Panc1 (cell line): Measurements from ENCODE around the gene TMEM45B. TPM values are rescaled to one million over a fixed set of nuclear protein-coding genes. Genes with fewer than 3 reads are reported as not detected.
A peak's percentile ranks its signal among the peaks of the same experiment; 100 is the strongest.

Experiments used
- ATAC-seq: fragments of 200-7000 bp; cut with Tn5 transposase; 2 replicates; pipeline ENCODE4 v1.9.1; 2020; ENCODE audit warnings: mild to moderate bottlenecking, moderate library complexity
- BruUV-seq: library from RNA; stranded (reverse); fragments of 400-500 nt; replicated peaks from 2 replicates; lab custom pipeline; 2021; lab: Mats Ljungman, UMichigan
- CTCF ChIA-PET: fragments of 300-600 bp; sonication (Branson Sonifier 250); formaldehyde crosslinking; loops from one replicate; lab custom pipeline; 2022; ENCODE audit warnings: antibody characterized with exemption; lab: Charles Lee
- POLR2A ChIA-PET: fragments of 300-600 bp; sonication (Branson Sonifier 250); formaldehyde crosslinking; loops from one replicate; lab custom pipeline; 2022; ENCODE audit warnings: antibody characterized with exemption; lab: Charles Lee
- DNase-seq: peaks from one replicate; pipeline ENCODE4 v3.0.0-alpha.2; 2010; ENCODE audit warnings: low read depth, low spot score
- H3K27ac ChIP-seq: 2 replicates; pipeline ENCODE4 v1.5.1; 2011; ENCODE audit warnings: mild to moderate bottlenecking, low read length, inconsistent platforms
- H3K27me3 ChIP-seq: fragments of 200-500 bp; sonication (Bioruptor generic); 2 replicates; pipeline ENCODE4 v1.6.0; 2014; ENCODE audit warnings: low read length, inconsistent platforms; ENCODE audit not compliant: control insufficient read depth, insufficient read depth
- H3K36me3 ChIP-seq: fragments of 200-500 bp; sonication (Bioruptor generic); 2 replicates; pipeline ENCODE4 v1.5.1; 2014; ENCODE audit warnings: inconsistent platforms, mild to moderate bottlenecking, low read length, moderate library complexity; ENCODE audit not compliant: control insufficient read depth, insufficient read depth
- H3K4me1 ChIP-seq: 2 replicates; pipeline ENCODE4 v1.5.1; 2011; ENCODE audit warnings: inconsistent platforms, mild to moderate bottlenecking, low read length, moderate library complexity; ENCODE audit not compliant: control insufficient read depth, insufficient read depth
- H3K4me3 ChIP-seq, 2 experiments: 2 replicates each; pipeline ENCODE4 v1.5.1; 2011 to 2012; ENCODE audit warnings: low read depth in 2 of 2, low read length in 2 of 2, mild to moderate bottlenecking in 2 of 2, inconsistent platforms in 1 of 2, moderate library complexity in 1 of 2
- H3K9me3 ChIP-seq: fragments of 200-500 bp; sonication (Bioruptor generic); 2 replicates; pipeline ENCODE4 v1.5.1; 2014; ENCODE audit warnings: low read depth, mild to moderate bottlenecking, inconsistent platforms, low read length, moderate library complexity; ENCODE audit not compliant: control insufficient read depth, insufficient read depth
- POLR2AphosphoS5 ChIP-seq: IDR thresholded peaks from 2 replicates; pipeline ENCODE4 v1.6.1; 2012; ENCODE audit warnings: mild to moderate bottlenecking, low read depth, low read length, moderate library complexity
- SIN3A ChIP-seq: IDR thresholded peaks from 2 replicates; pipeline ENCODE4 v1.6.1; 2012; ENCODE audit warnings: low read depth, mild to moderate bottlenecking, low read length, moderate library complexity, borderline replicate concordance; ENCODE audit not compliant: insufficient read depth
- TCF7L2 ChIP-seq: IDR thresholded peaks from 2 replicates; pipeline ENCODE4 v1.6.1; 2011; ENCODE audit warnings: mild to moderate bottlenecking, low read depth, low read length, inconsistent platforms
- in situ Hi-C: cut with HindIII; loops from 2 replicates; pipeline ENCODE4 v1.10.0; 2016; ENCODE audit warnings: low sequenced_read_pairs, low pct_unique_long_range_greater_than_20kb
- intact Hi-C: fragments of 100-400 bp; cut with micrococcal nuclease; formaldehyde crosslinking; loops from one replicate; pipeline ENCODE4 v1.10.0; 2022; ENCODE audit not compliant: unreplicated experiment
- total RNA-seq: library from RNA; stranded (reverse); gene quantifications from one replicate; pipeline ENCODE4 v1.2.1, GENCODE V29; 2021; ENCODE audit not compliant: unreplicated experiment
- TF ChIP-seq, protein P1 (sequence below), 2 experiments: IDR thresholded peaks; 2 replicates each; pipeline ENCODE4 v1.6.1; 2011 to 2012; ENCODE audit warnings: low read depth in 2 of 2, control low read depth in 1 of 2, low read length in 1 of 2, mild to moderate bottlenecking in 1 of 2, moderate library complexity in 1 of 2; ENCODE audit not compliant: insufficient read depth in 1 of 2
- TF ChIP-seq, protein P2 (sequence below): fragments of 450-650 bp; IDR thresholded peaks from 2 replicates; pipeline ENCODE4 v1.5.1; 2017; ENCODE audit warnings: mild to moderate bottlenecking

Gene TMEM45B
- total RNA-seq, 1 experiment from 2014 or later: 2.6 TPM

DNA sequence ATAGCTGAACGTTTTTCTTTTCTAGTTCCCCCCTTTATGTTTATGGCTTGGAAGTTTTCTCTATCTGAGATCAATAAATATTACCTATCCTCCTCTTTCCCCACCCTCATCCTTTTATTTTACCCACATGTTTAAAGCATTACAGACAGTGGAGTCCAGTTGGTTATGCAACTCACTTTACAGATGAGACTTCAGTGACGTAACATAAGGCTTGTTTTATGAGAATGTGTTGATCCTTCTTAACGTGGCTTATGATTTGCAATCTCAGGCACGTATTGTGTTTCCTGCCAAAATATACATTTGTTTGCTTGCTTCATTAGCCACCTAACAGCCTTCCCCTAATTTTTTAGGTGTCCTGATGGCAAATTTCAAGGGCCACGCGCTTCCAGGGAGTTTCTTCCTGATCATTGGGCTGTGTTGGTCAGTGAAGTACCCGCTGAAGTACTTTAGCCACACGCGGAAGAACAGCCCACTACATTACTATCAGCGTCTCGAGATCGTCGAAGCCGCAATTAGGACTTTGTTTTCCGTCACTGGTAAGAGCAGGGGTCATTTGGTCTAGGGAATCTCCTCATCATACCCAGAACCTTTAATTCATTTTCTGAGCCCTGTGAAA is 36.6 kb downstream of the TMEM45B start (continued):
- TF ChIP-seq, protein P1, sequence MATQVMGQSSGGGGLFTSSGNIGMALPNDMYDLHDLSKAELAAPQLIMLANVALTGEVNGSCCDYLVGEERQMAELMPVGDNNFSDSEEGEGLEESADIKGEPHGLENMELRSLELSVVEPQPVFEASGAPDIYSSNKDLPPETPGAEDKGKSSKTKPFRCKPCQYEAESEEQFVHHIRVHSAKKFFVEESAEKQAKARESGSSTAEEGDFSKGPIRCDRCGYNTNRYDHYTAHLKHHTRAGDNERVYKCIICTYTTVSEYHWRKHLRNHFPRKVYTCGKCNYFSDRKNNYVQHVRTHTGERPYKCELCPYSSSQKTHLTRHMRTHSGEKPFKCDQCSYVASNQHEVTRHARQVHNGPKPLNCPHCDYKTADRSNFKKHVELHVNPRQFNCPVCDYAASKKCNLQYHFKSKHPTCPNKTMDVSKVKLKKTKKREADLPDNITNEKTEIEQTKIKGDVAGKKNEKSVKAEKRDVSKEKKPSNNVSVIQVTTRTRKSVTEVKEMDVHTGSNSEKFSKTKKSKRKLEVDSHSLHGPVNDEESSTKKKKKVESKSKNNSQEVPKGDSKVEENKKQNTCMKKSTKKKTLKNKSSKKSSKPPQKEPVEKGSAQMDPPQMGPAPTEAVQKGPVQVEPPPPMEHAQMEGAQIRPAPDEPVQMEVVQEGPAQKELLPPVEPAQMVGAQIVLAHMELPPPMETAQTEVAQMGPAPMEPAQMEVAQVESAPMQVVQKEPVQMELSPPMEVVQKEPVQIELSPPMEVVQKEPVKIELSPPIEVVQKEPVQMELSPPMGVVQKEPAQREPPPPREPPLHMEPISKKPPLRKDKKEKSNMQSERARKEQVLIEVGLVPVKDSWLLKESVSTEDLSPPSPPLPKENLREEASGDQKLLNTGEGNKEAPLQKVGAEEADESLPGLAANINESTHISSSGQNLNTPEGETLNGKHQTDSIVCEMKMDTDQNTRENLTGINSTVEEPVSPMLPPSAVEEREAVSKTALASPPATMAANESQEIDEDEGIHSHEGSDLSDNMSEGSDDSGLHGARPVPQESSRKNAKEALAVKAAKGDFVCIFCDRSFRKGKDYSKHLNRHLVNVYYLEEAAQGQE (IDR thresholded peaks at IDR 0.05; ENCODE audit: insufficient read depth in 1 of 2, low read depth in 2 of 2, low read length in 1 of 2): no peak

DNA sequence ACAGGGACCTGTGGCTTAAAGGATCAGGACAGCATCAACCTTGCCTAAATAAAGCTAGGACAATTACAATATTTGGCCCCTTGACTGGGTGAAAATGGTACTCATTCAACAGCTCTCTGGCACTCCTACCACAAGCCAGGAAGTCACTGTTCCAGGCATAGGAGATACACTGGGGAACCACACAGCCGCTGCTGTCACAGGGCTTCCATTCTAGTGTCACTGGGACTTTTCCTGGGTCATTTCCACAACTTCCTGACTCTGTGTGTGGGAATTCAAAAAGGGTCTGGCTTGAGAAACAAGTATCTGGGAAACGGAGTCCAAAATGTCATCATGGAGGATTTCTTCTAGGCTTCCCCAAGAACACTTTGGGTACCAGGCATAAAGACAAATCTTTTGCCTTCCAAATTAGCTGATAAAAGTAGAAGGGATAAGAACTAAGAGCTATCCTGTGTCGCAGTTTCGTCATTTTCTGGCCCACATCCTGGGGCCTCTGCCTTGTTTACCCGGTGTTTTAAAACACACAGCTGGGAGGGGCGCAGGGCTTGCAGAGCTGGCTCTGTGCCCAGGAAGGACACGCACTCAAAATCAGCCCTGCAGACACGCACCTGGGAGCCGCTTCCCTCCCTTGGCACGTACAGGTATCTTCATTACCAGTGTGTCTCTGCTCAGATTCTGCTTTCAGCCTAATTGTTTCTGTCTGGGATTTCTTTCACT is 38.0 kb downstream of the TMEM45B start:
- DNase-seq: no peak
- TF ChIP-seq, protein P1 (IDR thresholded peaks at IDR 0.05; ENCODE audit: insufficient read depth in 1 of 2, low read depth in 2 of 2, low read length in 1 of 2): no peak
- TF ChIP-seq, protein P2, sequence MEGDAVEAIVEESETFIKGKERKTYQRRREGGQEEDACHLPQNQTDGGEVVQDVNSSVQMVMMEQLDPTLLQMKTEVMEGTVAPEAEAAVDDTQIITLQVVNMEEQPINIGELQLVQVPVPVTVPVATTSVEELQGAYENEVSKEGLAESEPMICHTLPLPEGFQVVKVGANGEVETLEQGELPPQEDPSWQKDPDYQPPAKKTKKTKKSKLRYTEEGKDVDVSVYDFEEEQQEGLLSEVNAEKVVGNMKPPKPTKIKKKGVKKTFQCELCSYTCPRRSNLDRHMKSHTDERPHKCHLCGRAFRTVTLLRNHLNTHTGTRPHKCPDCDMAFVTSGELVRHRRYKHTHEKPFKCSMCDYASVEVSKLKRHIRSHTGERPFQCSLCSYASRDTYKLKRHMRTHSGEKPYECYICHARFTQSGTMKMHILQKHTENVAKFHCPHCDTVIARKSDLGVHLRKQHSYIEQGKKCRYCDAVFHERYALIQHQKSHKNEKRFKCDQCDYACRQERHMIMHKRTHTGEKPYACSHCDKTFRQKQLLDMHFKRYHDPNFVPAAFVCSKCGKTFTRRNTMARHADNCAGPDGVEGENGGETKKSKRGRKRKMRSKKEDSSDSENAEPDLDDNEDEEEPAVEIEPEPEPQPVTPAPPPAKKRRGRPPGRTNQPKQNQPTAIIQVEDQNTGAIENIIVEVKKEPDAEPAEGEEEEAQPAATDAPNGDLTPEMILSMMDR: no peak
- no peak for TF ChIP-seq TCF7L2
- no peak for TF ChIP-seq SIN3A
- TF ChIP-seq POLR2AphosphoS5: no peak
- Histone ChIP-seq H3K36me3 (no peaks in the 10 kb centered on the region), H3K9me3 (no peaks in the 10 kb centered on the region), H3K27me3 (no peaks in the 10 kb centered on the region), H3K27ac (peak overlapping the region; percentile 55; the same call in 1 of the 2 replicates), H3K4me1 (peaks cover 7% of the 10 kb centered on the region; the same call in 1 of the 2 replicates), H3K4me3 (no peak overlapping the region)
- ChIA-PET POLR2A (no interaction called here), CTCF (no interaction called here)
- 0 out of 2 replicates have a peak, but pooled peaks have one; percentile 9 for ATAC-seq
- intact Hi-C loops (no loop called here), in situ Hi-C loops (no loop called here)
- BruUV-seq: no TSS peak
